Mesenteric fat pad (tissue), 1 donor: ENCODE measurements around the gene NEK6. TPM values are rescaled to one million over a fixed set of nuclear protein-coding genes. Genes with fewer than 3 reads are reported as not detected.

Experiments
- DNase-seq: peaks from one replicate; pipeline ENCODE4 v3.0.0-alpha.2; 2020; ENCODE audit warnings: low spot score
- total RNA-seq: library from RNA; stranded (reverse); fragmentation: NEBNext Ultra II Directional; extraction: Animal tissue kit (Norgen Biotek cat#: 25700); gene quantifications from one replicate; pipeline ENCODE4 v1.2.1, GENCODE V29; 2021
- donor health status: DM: yes; HTN: yes; CAD: no.

The NEK6 gene
- total RNA-seq, 1 donor from 2014 or later = 97.9 TPM

DNA sequence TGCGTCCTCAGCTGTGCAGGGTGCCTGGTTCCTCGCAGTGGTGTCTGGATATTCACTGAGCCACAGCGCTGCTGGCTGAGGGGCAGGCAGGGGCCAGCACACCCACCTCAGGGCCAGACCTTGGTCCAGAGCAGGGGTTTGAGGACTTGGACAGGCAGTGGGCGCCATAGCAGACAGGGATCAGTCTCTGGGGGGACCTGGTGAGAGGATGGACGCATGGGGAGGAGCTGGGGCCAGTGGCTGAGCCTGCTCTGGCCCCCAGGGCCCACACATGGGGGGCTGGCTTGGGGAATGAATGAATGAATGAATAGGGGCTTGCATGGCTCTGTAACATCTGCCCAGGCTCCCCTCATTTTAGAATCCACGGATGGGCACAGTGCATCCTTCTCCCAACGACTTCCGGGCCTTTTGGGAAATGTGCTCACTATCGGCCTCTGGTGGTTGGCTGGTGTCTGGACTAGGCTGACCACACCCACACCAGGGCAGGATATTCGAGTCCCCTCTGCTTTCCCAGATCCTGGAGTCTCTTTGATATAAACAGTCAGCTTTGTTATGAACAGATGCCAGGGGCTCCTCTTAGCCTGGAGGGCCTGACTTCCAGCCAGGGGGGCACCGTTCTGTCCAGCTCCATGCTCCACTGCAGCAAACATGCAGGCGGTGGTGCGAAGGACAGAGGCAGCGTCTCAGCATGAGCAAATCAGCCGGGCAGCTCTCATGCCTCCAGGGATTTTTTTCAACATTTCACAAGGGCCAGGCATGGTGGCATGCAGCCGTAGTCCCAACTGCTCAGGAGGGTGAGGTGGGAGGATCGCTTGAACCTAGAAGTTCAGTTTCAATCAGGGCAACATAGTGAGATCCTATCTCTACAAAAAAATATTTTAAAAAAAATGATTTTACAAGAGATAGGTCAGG lies 62.6 kb downstream of the NEK6 start:
- no peak for DNase-seq

GRCh38 chr9:124321416-124321815 lies 63.7 kb downstream of the NEK6 start:
- no peak for DNase-seq

DNA sequence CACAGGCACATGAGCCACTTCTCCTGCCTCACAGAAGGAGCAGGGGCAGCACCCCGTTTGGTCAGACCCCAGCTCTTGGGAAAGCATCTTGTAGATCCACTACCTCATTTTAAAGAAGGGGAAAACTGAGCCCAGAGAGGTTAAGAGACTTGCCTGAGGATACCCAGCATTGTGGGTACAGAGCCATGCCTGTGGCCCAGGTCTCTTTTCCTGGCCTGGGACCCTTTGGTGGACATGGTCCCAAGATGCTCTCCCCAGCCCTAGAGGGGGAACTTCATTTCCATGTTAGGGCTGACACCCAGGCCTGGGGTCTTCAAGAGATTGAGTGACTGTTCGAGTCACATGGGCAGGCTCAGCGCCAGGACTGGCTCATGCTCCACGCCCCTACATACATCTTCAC lies 64.2 kb downstream of the NEK6 start:
- DNase-seq = no peak

DNA sequence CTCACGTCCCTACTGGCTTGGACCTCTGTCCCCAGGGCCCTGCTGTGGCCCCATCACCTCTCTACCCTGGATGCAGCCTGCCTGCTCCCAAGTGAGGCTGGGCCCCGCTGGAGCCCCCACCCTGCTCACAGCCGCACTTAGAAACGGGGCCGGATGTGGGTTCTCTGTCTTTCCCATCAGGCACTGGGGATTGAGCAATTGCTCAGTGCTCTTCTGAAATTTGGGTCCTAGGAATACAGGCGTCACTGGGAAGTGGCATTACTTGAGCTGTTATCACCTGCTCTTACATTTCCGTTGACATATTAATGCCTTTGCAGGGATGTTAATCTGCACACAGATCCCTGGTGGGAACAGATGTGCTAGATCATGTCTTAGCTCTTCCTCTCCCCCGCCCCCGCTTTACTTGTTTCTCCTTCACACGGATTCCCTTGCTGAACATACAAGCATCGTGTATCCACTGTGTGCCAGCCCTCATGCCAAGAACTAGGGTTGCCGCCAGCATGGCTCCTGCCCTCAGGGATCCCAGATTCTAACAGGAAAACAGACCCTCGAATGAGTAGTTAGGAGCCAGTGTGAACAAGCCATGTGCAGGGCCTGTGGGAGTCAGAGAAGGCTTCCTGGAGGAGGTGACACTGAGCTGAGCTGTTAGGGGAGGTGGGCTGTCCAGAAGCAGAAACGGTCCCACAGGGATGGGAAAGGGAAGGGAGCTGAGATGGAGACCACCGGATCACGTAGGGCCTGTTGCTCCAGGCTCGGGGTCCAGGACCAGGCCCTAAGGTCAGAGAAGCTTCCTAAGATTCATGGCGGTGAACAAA lies 65.1 kb downstream of the NEK6 start:
- DNase-seq = no peak

DNA sequence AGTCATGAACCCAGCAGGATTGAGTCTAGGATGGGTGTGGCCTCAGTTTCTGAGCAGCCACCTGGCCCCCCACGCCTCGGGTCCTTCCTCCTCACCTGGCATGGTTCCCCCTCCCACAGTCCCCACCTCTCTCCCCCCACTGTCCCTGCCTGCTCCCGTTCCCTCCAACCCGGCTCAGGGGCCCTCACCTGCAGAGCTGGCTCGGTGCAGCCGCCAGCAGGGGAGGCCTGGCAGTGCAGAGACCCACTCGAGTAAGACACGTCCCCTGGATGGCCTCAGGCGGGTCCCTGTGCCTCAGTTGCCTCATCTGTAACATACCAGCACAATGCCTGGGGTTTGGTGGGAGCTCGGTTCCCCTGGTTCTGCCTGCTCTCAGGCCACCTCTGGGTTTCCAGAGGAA lies 66.2 kb downstream of the NEK6 start:
- no peak for DNase-seq

- DNase-seq = no peak
Measured at GRCh38 chr9:124325816-124326215, 68.1 kb downstream of the NEK6 start.

- DNase-seq = no peak
Measured at GRCh38 chr9:124326378-124326777, 68.6 kb downstream of the NEK6 start.

GRCh38 chr9:124327491-124327890 lies 69.7 kb downstream of the NEK6 start:
- no peak for DNase-seq

DNA sequence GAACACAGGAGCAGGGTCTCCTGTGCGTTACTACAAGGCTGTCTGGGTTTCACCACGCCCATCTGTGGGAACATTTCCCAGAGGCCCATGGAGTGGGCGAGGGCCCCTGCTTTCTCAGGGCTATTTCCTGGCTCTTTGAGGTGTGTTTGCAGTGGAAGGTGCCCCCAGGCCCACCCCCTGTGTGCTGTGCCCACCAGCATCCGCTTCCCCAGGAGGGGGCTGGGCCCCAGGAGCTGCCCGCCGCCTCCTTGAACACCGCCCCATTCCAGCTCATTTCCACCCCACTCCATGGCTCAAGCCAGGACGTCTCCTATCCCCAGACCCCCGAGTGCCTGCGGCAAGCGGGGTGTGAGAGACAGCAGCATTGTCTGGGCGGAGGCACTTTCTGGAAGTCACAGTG lies 70.5 kb downstream of the NEK6 start:
- DNase-seq = no peak

GRCh38 chr9:124329206-124329792 lies 71.5 kb downstream of the NEK6 start:
- no peak for DNase-seq

DNA sequence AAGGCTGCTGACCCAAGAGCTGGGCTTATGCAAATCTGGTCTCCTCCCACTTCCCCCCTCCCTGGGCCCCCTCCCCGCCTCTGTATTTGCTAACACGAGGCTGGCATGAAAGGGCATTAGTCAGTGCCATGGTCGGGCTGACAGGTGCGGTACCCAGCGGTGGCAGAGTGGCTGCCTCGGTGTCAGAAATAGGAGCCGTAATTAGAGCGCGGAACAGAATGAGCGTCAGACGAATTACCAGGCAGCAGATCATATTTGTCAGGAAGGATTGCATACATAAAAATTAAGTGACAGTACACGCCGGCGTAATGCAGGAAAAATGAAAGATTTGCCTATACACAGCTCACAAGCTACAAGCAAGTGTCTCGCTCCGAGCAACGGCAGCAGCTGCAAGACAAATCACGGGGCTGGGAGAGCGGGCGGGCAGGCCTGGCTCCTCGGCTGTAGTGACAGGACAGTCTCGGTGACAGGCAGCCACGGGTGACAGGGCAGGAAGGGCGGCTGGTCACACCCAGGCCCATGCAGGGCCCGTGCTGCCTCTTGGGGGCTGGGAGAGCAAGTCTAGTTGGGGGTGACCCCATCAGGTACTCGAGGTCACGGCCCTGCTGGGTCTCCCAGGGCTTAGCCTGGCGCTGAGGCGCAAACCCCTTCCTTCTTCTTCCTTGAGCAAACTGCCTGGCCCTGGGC lies 72.4 kb downstream of the NEK6 start:
- DNase-seq = no peak

DNA sequence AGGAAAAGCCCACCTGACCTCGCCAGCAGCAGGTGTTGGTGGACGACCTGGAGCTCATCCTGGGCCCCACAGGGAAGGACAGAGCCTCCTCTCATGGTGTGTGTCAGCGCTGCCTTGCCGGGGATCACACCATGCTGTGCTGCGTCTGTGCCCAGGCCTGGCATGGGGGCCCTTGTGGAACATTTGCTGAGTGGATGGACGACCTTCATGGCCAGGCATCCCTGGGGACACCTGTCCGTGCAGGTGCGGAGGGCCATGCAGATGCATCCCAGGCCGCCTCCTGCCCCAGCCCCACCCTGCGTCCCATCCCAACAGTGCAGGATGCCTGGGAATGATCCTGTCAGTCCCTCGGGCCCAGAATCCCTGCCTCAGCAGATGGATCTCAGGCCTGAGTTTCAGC lies 73.8 kb downstream of the NEK6 start:
- no peak for DNase-seq

- DNase-seq = no peak
Measured at GRCh38 chr9:124332361-124333202, 74.8 kb downstream of the NEK6 start.

- no peak for DNase-seq
Measured at GRCh38 chr9:124333203-124333579, 75.4 kb downstream of the NEK6 start.

DNA sequence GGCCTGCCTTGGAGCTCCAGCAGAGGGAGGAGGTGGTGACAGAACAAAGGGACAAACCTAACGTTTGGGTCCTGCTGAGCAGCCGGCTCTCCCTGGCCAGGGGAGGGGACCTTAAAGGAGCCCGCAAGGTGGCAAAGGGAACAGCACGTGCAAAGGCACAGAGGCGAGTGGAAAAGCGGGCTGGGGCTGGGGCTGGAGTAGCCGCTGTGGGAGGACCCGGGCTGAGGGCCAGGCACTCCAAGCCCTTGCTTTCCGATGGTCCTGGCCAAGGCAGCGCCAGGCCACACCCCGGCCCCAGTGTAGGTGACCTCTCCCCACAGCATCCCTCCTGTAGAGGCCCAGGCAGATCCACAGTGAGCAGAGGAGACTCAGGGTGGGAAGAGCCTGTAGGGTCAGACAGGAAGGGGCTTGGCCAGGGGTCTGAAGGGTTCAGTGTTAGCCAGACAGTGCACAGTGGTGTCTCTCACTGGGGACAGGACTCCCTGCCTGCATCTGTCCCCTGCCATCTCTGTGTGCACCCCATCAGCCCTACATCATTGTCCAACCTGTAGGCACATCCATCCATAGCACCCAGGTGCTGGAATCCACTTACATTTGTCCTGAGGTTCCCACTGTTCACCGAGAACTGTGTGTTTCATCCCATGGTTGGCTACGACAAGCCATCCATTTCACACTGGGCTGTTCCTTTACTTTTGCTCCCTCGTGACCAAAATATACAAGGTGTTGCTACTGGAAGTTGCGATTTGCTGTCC lies 77.0 kb downstream of the NEK6 start:
- DNase-seq = no peak

GRCh38 chr9:124335320-124335707 lies 77.6 kb downstream of the NEK6 start:
- no peak for DNase-seq

GRCh38 chr9:124337562-124337961 lies 79.8 kb downstream of the NEK6 start:
- DNase-seq = no peak

DNA sequence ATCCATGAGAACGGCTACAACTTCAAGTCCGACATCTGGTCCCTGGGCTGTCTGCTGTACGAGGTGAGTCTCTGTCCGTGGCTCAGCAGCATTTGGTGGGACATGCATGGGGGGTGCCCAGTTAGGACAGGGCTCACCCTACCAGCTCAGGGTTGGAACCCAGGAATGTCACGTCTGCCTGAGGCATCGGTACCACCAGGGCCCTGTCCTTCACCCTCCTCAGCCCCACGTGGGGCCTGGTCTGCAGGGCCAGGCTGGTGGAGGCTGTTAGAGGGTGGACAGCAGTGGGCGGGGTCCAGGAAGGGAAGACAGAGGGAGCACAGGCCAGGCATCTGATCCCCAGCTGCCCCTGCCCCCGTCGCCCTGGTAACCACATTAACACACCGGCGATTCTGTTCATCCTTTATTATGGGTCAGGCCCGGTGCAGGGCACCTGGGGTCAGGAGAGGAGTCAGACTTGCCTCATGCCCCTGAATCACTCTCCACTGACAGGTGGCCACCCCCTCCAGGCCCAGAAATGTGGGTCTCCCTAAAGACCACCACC lies 81.9 kb downstream of the NEK6 start:
- DNase-seq = no peak
